ENCODE results near the gene HRH2. TPM values are rescaled to one million over a fixed set of nuclear protein-coding genes. Genes with fewer than 3 reads are reported as not detected.

HRH2 gene
- total and polyA plus RNA-seq, 2 experiments from 2014 or later = 12.7 to 23.3 TPM

GRCh38 chr5:175710326-175710725, 52.5 kb downstream of the HRH2 start:
- Histone ChIP-seq H3K4me1 (ENCODE audit: low read depth) (no peaks in the 10 kb centered on the region), H3K9me3 (ENCODE audit: low read depth) (no peaks in the 10 kb centered on the region), H3K27ac (no peak overlapping the region), H3K36me3 (peaks cover 2% of the 10 kb centered on the region), H3K4me3 (no peak overlapping the region), H3K27me3 (no peaks in the 10 kb centered on the region)
- DNase-seq (ENCODE audit: low read depth in 1 of 2, low spot score in 1 of 2) = no peak
- no peak for TF ChIP-seq CTCF (IDR thresholded peaks at IDR 0.05; ENCODE audit: low read depth, low read length)

- no peak for TF ChIP-seq CTCF (IDR thresholded peaks at IDR 0.05; ENCODE audit: low read depth, low read length)
- no peak for DNase-seq (ENCODE audit: low read depth in 1 of 2, low spot score in 1 of 2)
- H3K27me3 ChIP-seq = no peaks in the 10 kb centered on the region
- H3K9me3 ChIP-seq (ENCODE audit: low read depth) = no peaks in the 10 kb centered on the region
- no peak overlapping the region for H3K27ac ChIP-seq
- H3K36me3 ChIP-seq = peaks cover 2% of the 10 kb centered on the region
- no peak overlapping the region for H3K4me3 ChIP-seq
- H3K4me1 ChIP-seq (ENCODE audit: low read depth) = no peaks in the 10 kb centered on the region
These were observed 53.2 kb downstream of the HRH2 start for GRCh38 chr5:175711031-175711430.

GRCh38 chr5:175711472-175712312, 53.8 kb downstream of the HRH2 start:
- Histone ChIP-seq H3K27me3 (no peaks in the 10 kb centered on the region), H3K9me3 (ENCODE audit: low read depth) (no peaks in the 10 kb centered on the region), H3K36me3 (peaks cover 2% of the 10 kb centered on the region), H3K4me3 (no peak overlapping the region), H3K4me1 (ENCODE audit: low read depth) (no peaks in the 10 kb centered on the region), H3K27ac (no peak overlapping the region)
- no peak for TF ChIP-seq CTCF (IDR thresholded peaks at IDR 0.05; ENCODE audit: low read depth, low read length)
- no peak for DNase-seq (ENCODE audit: low read depth in 1 of 2, low spot score in 1 of 2)

GRCh38 chr5:175712313-175712680, 54.4 kb downstream of the HRH2 start:
- no peak for DNase-seq (ENCODE audit: low read depth in 1 of 2, low spot score in 1 of 2)
- Histone ChIP-seq H3K4me1 (ENCODE audit: low read depth) (no peaks in the 10 kb centered on the region), H3K27ac (no peak overlapping the region), H3K9me3 (ENCODE audit: low read depth) (no peaks in the 10 kb centered on the region), H3K27me3 (no peaks in the 10 kb centered on the region), H3K36me3 (peaks cover 2% of the 10 kb centered on the region), H3K4me3 (no peak overlapping the region)
- TF ChIP-seq CTCF (IDR thresholded peaks at IDR 0.05; ENCODE audit: low read depth, low read length) = no peak

- H3K4me1 ChIP-seq (ENCODE audit: low read depth) = no peaks in the 10 kb centered on the region
- no peak overlapping the region for H3K27ac ChIP-seq
- no peak for TF ChIP-seq CTCF (IDR thresholded peaks at IDR 0.05; ENCODE audit: low read depth, low read length)
- no peak overlapping the region for H3K4me3 ChIP-seq
- H3K9me3 ChIP-seq (ENCODE audit: low read depth) = no peaks in the 10 kb centered on the region
- H3K36me3 ChIP-seq = peaks cover 2% of the 10 kb centered on the region
- DNase-seq (ENCODE audit: low read depth in 1 of 2, low spot score in 1 of 2) = no peak
- H3K27me3 ChIP-seq = no peaks in the 10 kb centered on the region
These were observed 54.8 kb downstream of the HRH2 start for GRCh38 chr5:175712681-175713085.
